Measurements from ENCODE around the gene TMPRSS2.

- TF ChIP-seq POLR2A (IDR thresholded peaks at IDR 0.05): no peak
- TF ChIP-seq CTCF (IDR thresholded peaks at IDR 0.05): no peak
Observed at GRCh38 chr21:41521489-41522027, 13.6 kb upstream of the TMPRSS2 start.

All from Peyer's patch (tissue), 4 donors.